Spleen (tissue), 7 donors: ENCODE results near the gene GAB2.

Source experiments
- POLR2A ChIP-seq, 3 donors: fragments of 450-650 bp; IDR thresholded peaks; one replicate each; pipeline ENCODE4 v1.5.1; 2017; ENCODE audit warnings: antibody characterized with exemption in 3 of 3, mild to moderate bottlenecking in 1 of 3
- POLR2AphosphoS5 ChIP-seq, 3 donors: sonication (generic); formaldehyde crosslinking; IDR thresholded peaks; one replicate each; pipeline ENCODE4 v1.5.1; 2017; ENCODE audit warnings: antibody characterized with exemption in 3 of 3
- TF ChIP-seq, protein P1 (sequence below), 11 experiments: fragments of 200-600 bp in 7 of 11; fragments of 450-650 bp in 4 of 11; sonication (generic) in 4 of 11; IDR thresholded peaks in 8 of 11; conservative IDR thresholded peaks in 3 of 11; 1 replicate in 7 of 11; 2 replicates in 4 of 11; pipeline versions ENCODE4 v1.4.0 to v1.8.0; 2016 to 2021; ENCODE audit warnings: antibody characterized with exemption in 11 of 11, inconsistent platforms in 4 of 11, mild to moderate bottlenecking in 1 of 11
- donor health status: DM: no; HTN: no; CAD: no; lungs with moderate emphysema.
- donor health status: DM: no; HTN: no; CAD: no.
- donor health status: DM: no; HTN: no; CAD: no.

DNA sequence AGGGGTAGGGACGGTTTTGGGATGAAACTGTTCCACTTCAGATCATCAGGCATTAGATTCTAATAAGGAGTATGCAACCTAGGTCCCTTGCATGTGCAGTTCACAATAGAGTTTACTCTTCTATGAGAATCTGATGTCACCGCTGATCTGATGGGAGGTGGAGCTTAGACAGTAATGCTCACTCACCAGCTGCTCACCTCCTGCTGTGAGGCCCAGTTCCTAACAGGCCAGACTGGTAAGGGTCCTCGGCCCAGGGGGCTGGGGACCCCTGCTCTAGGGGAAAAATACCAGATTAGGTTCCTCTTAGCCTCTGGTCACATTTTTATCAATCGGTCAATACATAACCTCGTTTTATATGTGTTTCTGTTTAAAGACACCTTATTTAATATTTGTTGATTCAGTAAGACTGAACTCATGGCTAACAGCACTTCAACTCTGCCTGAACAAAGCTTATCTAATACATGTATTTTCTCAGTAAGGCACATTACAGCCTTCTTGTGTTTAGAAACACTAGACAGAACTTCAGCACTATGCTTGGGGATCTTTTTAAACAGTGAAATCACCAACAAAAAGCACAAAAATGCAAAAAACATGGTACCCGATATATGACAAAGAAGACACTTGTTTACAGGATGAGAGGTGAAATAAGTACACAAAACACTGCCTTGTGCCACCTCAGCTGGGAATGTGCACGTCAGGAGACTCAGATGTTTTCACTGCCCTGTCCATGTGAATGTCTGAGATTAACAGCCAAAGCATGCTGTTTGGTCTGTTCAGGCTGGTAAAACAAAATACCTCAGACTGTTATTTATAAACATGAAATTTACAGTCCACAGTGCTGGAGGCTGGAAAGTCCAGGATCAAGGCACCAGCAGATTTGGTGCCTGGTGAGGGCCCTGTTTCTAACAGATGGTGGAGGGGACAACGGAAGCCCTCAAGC, 121.4 kb downstream of the GAB2 start:
- TF ChIP-seq, protein P1, sequence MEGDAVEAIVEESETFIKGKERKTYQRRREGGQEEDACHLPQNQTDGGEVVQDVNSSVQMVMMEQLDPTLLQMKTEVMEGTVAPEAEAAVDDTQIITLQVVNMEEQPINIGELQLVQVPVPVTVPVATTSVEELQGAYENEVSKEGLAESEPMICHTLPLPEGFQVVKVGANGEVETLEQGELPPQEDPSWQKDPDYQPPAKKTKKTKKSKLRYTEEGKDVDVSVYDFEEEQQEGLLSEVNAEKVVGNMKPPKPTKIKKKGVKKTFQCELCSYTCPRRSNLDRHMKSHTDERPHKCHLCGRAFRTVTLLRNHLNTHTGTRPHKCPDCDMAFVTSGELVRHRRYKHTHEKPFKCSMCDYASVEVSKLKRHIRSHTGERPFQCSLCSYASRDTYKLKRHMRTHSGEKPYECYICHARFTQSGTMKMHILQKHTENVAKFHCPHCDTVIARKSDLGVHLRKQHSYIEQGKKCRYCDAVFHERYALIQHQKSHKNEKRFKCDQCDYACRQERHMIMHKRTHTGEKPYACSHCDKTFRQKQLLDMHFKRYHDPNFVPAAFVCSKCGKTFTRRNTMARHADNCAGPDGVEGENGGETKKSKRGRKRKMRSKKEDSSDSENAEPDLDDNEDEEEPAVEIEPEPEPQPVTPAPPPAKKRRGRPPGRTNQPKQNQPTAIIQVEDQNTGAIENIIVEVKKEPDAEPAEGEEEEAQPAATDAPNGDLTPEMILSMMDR (IDR thresholded peaks at IDR 0.05 in 8 of 11, conservative IDR thresholded peaks at IDR 0.05 in 3 of 11) = no peak
- TF ChIP-seq POLR2AphosphoS5 (IDR thresholded peaks at IDR 0.05) (no peak), POLR2A (IDR thresholded peaks at IDR 0.05) (no peak)
